HG02938 (cell line): ENCODE results near the gene IGF2BP3.

Source experiments
- ATAC-seq: cut with Tn5 transposase; IDR thresholded peaks from one replicate; pipeline ENCODE4 v1.9.1; 2021; ENCODE audit warnings: mild to moderate bottlenecking, moderate library complexity; ENCODE audit not compliant: unreplicated experiment

Gene IGF2BP3

GRCh38 chr7:23298885-23299769 is 171.2 kb downstream of the IGF2BP3 start, which contains the start of gene MALSU1:
Gene MALSU1, plus strand, starts transcription at chr7:23299339. Its CDS starts 14 bp downstream, at chr7:23299353.
- peak; percentile 97 for ATAC-seq

- ATAC-seq = no peak
These were observed 172.0 kb downstream of the IGF2BP3 start for GRCh38 chr7:23298141-23298881.

GRCh38 chr7:23295401-23295697 is 174.9 kb downstream of the IGF2BP3 start:
- ATAC-seq = no peak

- no peak for ATAC-seq
These were observed 175.5 kb downstream of the IGF2BP3 start for GRCh38 chr7:23294549-23295400.

GRCh38 chr7:23293500-23294073 is 176.7 kb downstream of the IGF2BP3 start:
- no peak for ATAC-seq

GRCh38 chr7:23292623-23293022 is 177.7 kb downstream of the IGF2BP3 start:
- no peak for ATAC-seq

- no peak for ATAC-seq
These were observed 178.2 kb downstream of the IGF2BP3 start for GRCh38 chr7:23291957-23292560.

- ATAC-seq = no peak
These were observed 179.3 kb downstream of the IGF2BP3 start for GRCh38 chr7:23290993-23291392.

GRCh38 chr7:23287612-23288011 is 182.7 kb downstream of the IGF2BP3 start:
- ATAC-seq = no peak

GRCh38 chr7:23285657-23286646 is 184.3 kb downstream of the IGF2BP3 start:
- ATAC-seq = no peak

- ATAC-seq = no peak
These were observed 185.4 kb downstream of the IGF2BP3 start for GRCh38 chr7:23284871-23285270.

GRCh38 chr7:23283086-23283485 is 187.2 kb downstream of the IGF2BP3 start:
- no peak for ATAC-seq

GRCh38 chr7:23279819-23280525 is 190.3 kb downstream of the IGF2BP3 start:
- no peak for ATAC-seq

GRCh38 chr7:23277359-23277989 is 192.8 kb downstream of the IGF2BP3 start:
- peak; percentile 48 for ATAC-seq

- ATAC-seq = no peak
These were observed 193.3 kb downstream of the IGF2BP3 start for GRCh38 chr7:23276947-23277346.

- no peak for ATAC-seq
These were observed 193.9 kb downstream of the IGF2BP3 start for GRCh38 chr7:23276376-23276775.

GRCh38 chr7:23275912-23276311 is 194.4 kb downstream of the IGF2BP3 start:
- ATAC-seq = no peak

GRCh38 chr7:23273141-23273599 is 197.1 kb downstream of the IGF2BP3 start:
- ATAC-seq = peak; percentile 98
